PC-3 (cell line): ENCODE data around the gene LRRC7. TPM values are rescaled to one million over a fixed set of nuclear protein-coding genes. Genes with fewer than 3 reads are reported as not detected.
A peak's percentile ranks its signal among the peaks of the same experiment; 100 is the strongest.

ENCODE experiments used
- ATAC-seq: fragments of 200-7000 bp; cut with Tn5 transposase; 2 replicates; pipeline ENCODE4 v1.9.1; 2020; ENCODE audit warnings: mild to moderate bottlenecking, moderate library complexity
- BruUV-seq: library from RNA; stranded (reverse); fragments of 400-500 nt; replicated peaks from 2 replicates; lab custom pipeline; 2021; lab: Mats Ljungman, UMichigan
- CTCF ChIA-PET: fragments of 300-600 bp; sonication (Branson Sonifier 250); formaldehyde crosslinking; loops from one replicate; lab custom pipeline; 2022; ENCODE audit warnings: antibody characterized with exemption; lab: Charles Lee
- POLR2A ChIA-PET: fragments of 300-600 bp; sonication (Branson Sonifier 250); formaldehyde crosslinking; loops from one replicate; lab custom pipeline; 2022; ENCODE audit warnings: antibody characterized with exemption; ENCODE audit not compliant: unreplicated experiment; lab: Charles Lee
- DNase-seq: peaks from one replicate; pipeline ENCODE4 v3.0.0-alpha.2; 2015
- H2AFZ ChIP-seq: fragments of 300-600 bp; sonication (generic); 2 replicates; pipeline ENCODE4 v1.6.0; 2016; ENCODE audit warnings: antibody characterized with exemption, low read length
- H3F3A ChIP-seq: fragments of 300-600 bp; sonication (generic); one replicate; pipeline ENCODE4 v1.6.0; 2017; ENCODE audit warnings: antibody characterized with exemption, low read length, control low read depth, mild to moderate bottlenecking; ENCODE audit not compliant: unreplicated experiment
- H3K27ac ChIP-seq: fragments of 300-600 bp; sonication (generic); 2 replicates; pipeline ENCODE4 v1.5.1; 2016; ENCODE audit warnings: mild to moderate bottlenecking, low read length
- H3K27me3 ChIP-seq: fragments of 300-600 bp; sonication (generic); 2 replicates; pipeline ENCODE4 v1.6.1; 2016; ENCODE audit warnings: low read length, mixed read lengths
- H3K36me3 ChIP-seq: fragments of 300-600 bp; sonication (generic); 2 replicates; pipeline ENCODE4 v1.6.1; 2016; ENCODE audit warnings: low read depth, mixed run types, low read length, mixed read lengths
- H3K4me1 ChIP-seq: fragments of 300-600 bp; sonication (generic); 2 replicates; pipeline ENCODE4 v1.5.1; 2016; ENCODE audit warnings: low read length; ENCODE audit not compliant: insufficient read depth
- H3K4me2 ChIP-seq: fragments of 300-600 bp; sonication (generic); 2 replicates; pipeline ENCODE4 v1.6.0; 2016; ENCODE audit warnings: low read length
- H3K4me3 ChIP-seq: fragments of 300-600 bp; sonication (generic); 2 replicates; pipeline ENCODE4 v1.5.1; 2016; ENCODE audit warnings: mild to moderate bottlenecking, low read length, mixed read lengths
- H3K79me2 ChIP-seq: fragments of 300-600 bp; sonication (generic); 2 replicates; pipeline ENCODE4 v1.6.1; 2017; ENCODE audit warnings: low read length, mixed read lengths
- H3K9ac ChIP-seq: fragments of 300-600 bp; sonication (generic); 2 replicates; pipeline ENCODE4 v1.6.0; 2016; ENCODE audit warnings: mild to moderate bottlenecking, low read length
- H3K9me2 ChIP-seq: fragments of 300-600 bp; sonication (generic); replicated peaks from 2 replicates; pipeline ENCODE4 v1.6.1; 2016; ENCODE audit warnings: mixed run types, low read length, mixed read lengths
- H3K9me3 ChIP-seq: fragments of 300-600 bp; sonication (generic); 2 replicates; pipeline ENCODE4 v1.6.1; 2016; ENCODE audit warnings: low read length, mixed read lengths
- H4K20me1 ChIP-seq: fragments of 300-600 bp; sonication (generic); 2 replicates; pipeline ENCODE4 v1.6.1; 2016; ENCODE audit warnings: low read length, mixed read lengths
- CTCF ChIP-seq: fragments of 300-600 bp; sonication (generic); conservative IDR thresholded peaks from 2 replicates; pipeline ENCODE4 v1.5.1; 2017; ENCODE audit warnings: antibody characterized with exemption, low read depth, mild to moderate bottlenecking, low read length
- EZH2 ChIP-seq: fragments of 300-600 bp; sonication (generic); IDR thresholded peaks from one replicate; pipeline ENCODE4 v1.6.1; 2017; ENCODE audit warnings: antibody characterized with exemption, mild to moderate bottlenecking, low read length; ENCODE audit not compliant: unreplicated experiment
- EZH2phosphoT487 ChIP-seq: fragments of 300-600 bp; sonication (generic); IDR thresholded peaks from 2 replicates; pipeline ENCODE4 v1.6.1; 2018; ENCODE audit warnings: mild to moderate bottlenecking, antibody characterized with exemption, low read length, borderline replicate concordance
- intact Hi-C: fragments of 100-400 bp; cut with micrococcal nuclease; formaldehyde crosslinking; loops from 2 replicates; pipeline ENCODE4 v1.9.0; 2023
- total RNA-seq: library from RNA; depleted of rRNA; stranded (reverse); fragments of >200 nt; gene quantifications from 2 replicates; pipeline ENCODE4 v1.2.3, GENCODE V29; 2014

The LRRC7 gene
- total RNA-seq, 1 experiment from 2014 or later: 0.04 TPM

GRCh38 chr1:69967245-69967766 lies 399.6 kb downstream of the LRRC7 start:
- ATAC-seq (no peak), DNase-seq (no peak)
- no peaks in the 10 kb centered on the region for H3K9me2 ChIP-seq
- intact Hi-C loops: no loop called here
- H3K36me3 ChIP-seq: no peaks in the 10 kb centered on the region
- no peaks in the 10 kb centered on the region for H3K9me3 ChIP-seq
- TF ChIP-seq EZH2phosphoT487 (no peak), CTCF (no peak), EZH2 (no peak)
- ChIA-PET POLR2A (no interaction called here), CTCF (no interaction called here)
- no peaks in the 10 kb centered on the region for H3K4me1 ChIP-seq
- H2AFZ ChIP-seq: no peak overlapping the region
- no peaks in the 10 kb centered on the region for H3F3A ChIP-seq
- no peak overlapping the region for H3K4me2 ChIP-seq
- no peak overlapping the region for H3K27ac ChIP-seq
- no peak overlapping the region for H3K4me3 ChIP-seq
- no peak overlapping the region for H3K9ac ChIP-seq
- H3K79me2 ChIP-seq: no peaks in the 10 kb centered on the region
- no peaks in the 10 kb centered on the region for H3K27me3 ChIP-seq
- no peaks in the 10 kb centered on the region for H4K20me1 ChIP-seq
- BruUV-seq: no TSS peak

GRCh38 chr1:69976896-69977295 lies 409.2 kb downstream of the LRRC7 start:
- H3K36me3 ChIP-seq: no peaks in the 10 kb centered on the region
- H3F3A ChIP-seq: no peaks in the 10 kb centered on the region
- ChIA-PET POLR2A (no interaction called here), CTCF (no interaction called here)
- no peaks in the 10 kb centered on the region for H3K79me2 ChIP-seq
- peaks cover 7% of the 10 kb centered on the region for H3K27me3 ChIP-seq
- H3K27ac ChIP-seq: no peak overlapping the region
- no TSS peak for BruUV-seq
- no peak overlapping the region for H3K4me2 ChIP-seq
- H3K9ac ChIP-seq: no peak overlapping the region
- DNase-seq (no peak), ATAC-seq (no peak)
- no peak overlapping the region for H3K4me3 ChIP-seq
- no peaks in the 10 kb centered on the region for H4K20me1 ChIP-seq
- no peak for TF ChIP-seq EZH2phosphoT487
- TF ChIP-seq CTCF: no peak
- no peak for TF ChIP-seq EZH2
- no peaks in the 10 kb centered on the region for H3K4me1 ChIP-seq
- H2AFZ ChIP-seq: no peak overlapping the region
- H3K9me2 ChIP-seq: no peaks in the 10 kb centered on the region
- intact Hi-C loops: no loop called here
- H3K9me3 ChIP-seq: no peaks in the 10 kb centered on the region

GRCh38 chr1:69982992-69983391 lies 415.3 kb downstream of the LRRC7 start:
- Histone ChIP-seq H3K9me2 (no peaks in the 10 kb centered on the region; the same call in 1 of the 2 replicates), H4K20me1 (no peaks in the 10 kb centered on the region), H3K4me1 (peaks cover 11% of the 10 kb centered on the region), H3K9me3 (no peaks in the 10 kb centered on the region), H3K27ac (peak overlapping the region; percentile 25; the same call in 1 of the 2 replicates), H3F3A (no peaks in the 10 kb centered on the region), H3K4me2 (no peak overlapping the region), H3K9ac (no peak overlapping the region), H3K27me3 (peaks cover 7% of the 10 kb centered on the region), H3K79me2 (no peaks in the 10 kb centered on the region), H3K36me3 (no peaks in the 10 kb centered on the region), H2AFZ (no peak overlapping the region), H3K4me3 (no peak overlapping the region)
- no TSS peak for BruUV-seq
- intact Hi-C loops: no loop called here
- ATAC-seq (peak; percentile 78), DNase-seq (peak; percentile 73)
- TF ChIP-seq CTCF (no peak), EZH2phosphoT487 (no peak), EZH2 (no peak)
- CTCF ChIA-PET: no interaction called here
- POLR2A ChIA-PET: no interaction called here
